GM18507 (cell line): ENCODE data around the gene OXCT2.
"Not testable (repeated sequence)": the region's sequence is repeated elsewhere in the genome, so short reads cannot be mapped to it uniquely, and the experiment has no call there.

ENCODE experiments used
- DNase-seq: peaks from one replicate; pipeline ENCODE4 v3.0.0; 2011; ENCODE audit warnings: low read depth; ENCODE audit not compliant: insufficient read length; ENCODE audit errors: extremely low spot score
- FAIRE-seq: peaks from 2 replicates; lab custom pipeline; 2011; peaks lifted over from hg19 to GRCh38; lab: Jason Lieb, UNC

Gene OXCT2

GRCh38 chr1:39771022-39771532 is at the start of gene OXCT2:
Gene OXCT2 (minus strand): TSS chr1:39771348. CDS start chr1:39771255, 93 bp downstream.
- FAIRE-seq, DNase-seq: not testable (repeated sequence)

- FAIRE-seq (no peak), DNase-seq (no peak)
Observed at GRCh38 chr1:39819091-39819812, 48.1 kb upstream of the OXCT2 start.

- DNase-seq (no peak), FAIRE-seq (no peak)
Observed at GRCh38 chr1:39818482-39818881, 47.3 kb upstream of the OXCT2 start.

- DNase-seq (peak; percentile 62), FAIRE-seq (peak; percentile 97)
Observed at GRCh38 chr1:39817091-39817932, 46.2 kb upstream of the OXCT2 start.

- no peak for FAIRE-seq
- peak; percentile 38 for DNase-seq
Observed at GRCh38 chr1:39816415-39817090, 45.4 kb upstream of the OXCT2 start.

GRCh38 chr1:39812913-39813312 is 41.8 kb upstream of the OXCT2 start:
- FAIRE-seq (no peak), DNase-seq (no peak)

- no peak for DNase-seq
- no peak for FAIRE-seq
Observed at GRCh38 chr1:39808784-39809517, 37.8 kb upstream of the OXCT2 start.

GRCh38 chr1:39805385-39805784 is 34.2 kb upstream of the OXCT2 start:
- DNase-seq (no peak), FAIRE-seq (no peak)

- DNase-seq (no peak), FAIRE-seq (no peak)
Observed at GRCh38 chr1:39802496-39803260, 31.5 kb upstream of the OXCT2 start.

- DNase-seq (no peak), FAIRE-seq (no peak)
Observed at GRCh38 chr1:39800471-39800835, 29.3 kb upstream of the OXCT2 start.

GRCh38 chr1:39799770-39800470 is 28.8 kb upstream of the OXCT2 start:
- DNase-seq (peak; percentile 62), FAIRE-seq (no peak)

GRCh38 chr1:39798859-39799769 is 28.0 kb upstream of the OXCT2 start:
- DNase-seq: peak; percentile 75
- FAIRE-seq: peak; percentile 99

GRCh38 chr1:39795651-39796050 is 24.5 kb upstream of the OXCT2 start:
- no peak for FAIRE-seq

GRCh38 chr1:39791838-39792237 is 20.7 kb upstream of the OXCT2 start:
- DNase-seq (no peak), FAIRE-seq (no peak)

More at GRCh38 chr1:39795651-39796050, 24.5 kb upstream of the OXCT2 start:
- DNase-seq: no peak

- no peak for DNase-seq
- FAIRE-seq: no peak
Observed at GRCh38 chr1:39789571-39790110, 18.5 kb upstream of the OXCT2 start.

GRCh38 chr1:39788758-39789570 is 17.8 kb upstream of the OXCT2 start, which contains the start of gene BMP8B:
Gene BMP8B (minus strand): TSS chr1:39788865. CDS start chr1:39788485, 380 bp downstream.
- FAIRE-seq (peak; percentile 64), DNase-seq (peak; percentile 54)
